ENCODE measurements around the gene PRKACB.

PRKACB gene

DNA sequence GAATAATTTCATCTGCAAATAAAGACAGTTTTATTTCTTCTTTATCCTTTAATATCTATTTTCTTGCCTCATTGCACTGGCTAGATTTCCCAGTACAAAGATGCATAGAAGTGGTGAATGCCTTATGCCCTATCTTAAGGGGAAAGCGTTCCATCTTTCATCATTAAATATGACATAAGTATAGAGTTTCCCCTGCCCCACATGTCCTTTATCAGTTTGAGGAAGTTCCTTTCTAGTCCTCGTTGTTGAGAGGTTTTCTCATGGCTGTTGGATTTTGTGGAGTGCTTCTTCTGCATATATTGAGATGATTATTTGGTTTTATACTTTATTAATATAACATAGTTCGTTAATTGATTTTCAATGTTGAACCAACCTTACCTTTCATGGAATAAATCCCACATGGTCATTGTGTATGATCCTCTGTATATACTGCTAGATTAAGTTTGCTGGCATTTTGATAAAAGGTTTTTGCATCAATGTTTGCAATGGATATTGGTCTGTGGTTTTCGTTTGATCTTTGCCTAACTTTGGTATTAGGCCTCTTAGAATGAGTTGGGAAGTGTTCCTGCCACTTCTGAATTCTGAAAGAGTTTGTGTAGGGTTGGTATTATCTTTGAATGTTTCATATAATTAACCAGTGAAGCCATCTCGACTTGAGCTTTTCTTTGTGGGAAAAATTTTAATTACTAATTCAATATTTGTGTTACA, 15.6 kb downstream of the PRKACB start:
- no peak for DNase-seq

DNA sequence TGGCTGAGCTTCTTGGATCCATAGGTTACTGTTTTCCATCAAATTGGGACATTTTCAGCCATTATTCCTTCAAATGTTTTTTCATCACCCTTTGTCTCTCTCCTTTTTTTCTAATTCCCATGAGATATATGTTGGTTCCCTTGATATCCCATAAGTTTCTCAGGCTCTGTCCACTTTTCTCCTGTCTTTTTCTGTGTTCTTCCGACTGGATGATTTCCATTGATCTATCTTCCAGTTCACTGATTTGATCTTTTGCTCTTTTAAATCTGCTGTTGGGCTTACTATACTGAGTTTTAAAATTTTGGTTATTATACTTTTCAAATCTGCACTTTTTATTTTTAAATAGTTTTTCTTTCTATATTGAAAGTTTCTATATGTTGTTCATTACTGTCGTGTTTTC, 18.2 kb downstream of the PRKACB start:
- no peak for DNase-seq

DNA sequence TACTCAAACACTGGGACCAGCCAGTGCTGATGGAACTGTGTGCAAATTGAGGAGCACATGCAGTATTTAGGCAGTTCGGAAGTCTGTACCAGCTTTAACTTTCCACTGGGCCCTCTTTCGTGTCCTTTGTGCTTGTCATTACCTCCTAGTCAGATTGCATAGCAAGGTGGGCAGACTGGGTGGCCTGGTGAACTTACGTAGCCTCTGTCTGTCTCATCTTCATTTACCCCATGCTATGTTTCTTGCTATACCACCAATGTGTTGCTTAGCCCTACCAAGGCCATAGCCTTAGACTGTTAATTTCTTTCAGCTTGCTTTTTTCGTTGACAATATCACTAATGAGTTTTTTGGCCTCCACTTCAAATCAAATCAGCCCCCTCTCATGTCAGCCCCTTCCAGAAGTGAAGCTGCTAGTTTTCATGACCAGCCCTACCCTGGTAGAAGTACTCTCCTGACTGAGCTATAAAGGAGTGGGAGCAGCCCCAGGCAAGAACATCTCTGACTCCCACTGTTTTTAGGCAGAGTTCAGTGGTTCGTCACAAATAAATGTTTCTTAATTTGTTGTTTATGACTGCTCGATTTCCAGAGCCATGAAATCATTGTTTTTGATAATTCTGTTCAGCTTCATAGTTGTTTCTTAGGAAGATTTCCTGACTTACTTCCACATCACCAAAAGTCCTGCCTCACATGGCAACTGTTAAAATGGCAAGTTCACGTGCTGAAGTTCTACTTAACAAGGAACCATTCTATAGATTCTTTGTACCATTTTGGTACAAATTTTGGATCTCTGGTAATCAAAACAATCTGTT, 19.3 kb downstream of the PRKACB start:
- DNase-seq = peak in 1 of 2 experiments; percentile 24

- DNase-seq = peak; percentile 32 to 80
Observed at GRCh38 chr1:84164161-84164560, 20.1 kb downstream of the PRKACB start.

DNA sequence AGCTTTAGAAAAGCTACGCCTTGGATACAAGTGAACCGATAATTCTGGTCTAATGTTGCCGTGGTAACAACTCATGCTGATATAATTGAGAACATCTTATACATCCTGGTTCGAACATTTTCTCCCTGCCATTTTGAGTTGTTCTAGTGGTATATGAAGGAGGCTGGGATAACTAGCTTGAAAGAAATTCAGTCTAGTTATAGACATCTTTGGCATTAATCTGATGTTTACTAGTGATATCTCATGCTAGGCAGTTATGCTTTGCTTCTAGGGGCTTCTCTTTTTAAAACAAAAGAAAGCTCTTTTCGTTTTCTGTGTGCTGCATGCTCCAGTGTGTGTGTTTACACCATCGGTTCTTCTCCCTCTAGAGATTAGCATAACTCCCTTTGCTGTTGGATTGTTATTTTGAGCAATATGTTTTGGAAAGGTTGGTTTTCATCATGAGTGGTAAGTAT, 20.5 kb downstream of the PRKACB start:
- DNase-seq = peak; percentile 64 to 85

- peak in 1 of 2 experiments; percentile 17 for DNase-seq
Observed at GRCh38 chr1:84165601-84166000, 21.5 kb downstream of the PRKACB start.

DNA sequence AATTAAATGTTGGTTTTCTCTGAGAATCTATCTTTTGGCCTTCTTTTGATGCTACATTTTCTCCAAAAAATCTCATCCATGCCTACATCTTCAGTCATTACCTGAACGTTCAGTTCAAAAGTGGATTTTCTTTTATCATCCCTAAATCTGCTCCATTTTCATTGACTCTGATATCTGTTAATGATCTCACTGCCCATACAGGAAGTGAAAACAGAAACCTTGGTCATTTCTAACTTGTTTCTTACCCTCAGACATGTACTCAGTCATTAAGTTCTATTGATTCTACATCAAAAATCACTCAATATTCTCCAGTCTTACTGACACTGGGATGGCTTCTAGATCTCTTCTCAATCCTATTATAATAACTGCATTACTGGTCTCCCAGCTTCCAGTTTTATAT, 22.7 kb downstream of the PRKACB start:
- no peak for DNase-seq

- DNase-seq = no peak
Observed at GRCh38 chr1:84168783-84169182, 24.7 kb downstream of the PRKACB start.

GRCh38 chr1:84170171-84170570, 26.1 kb downstream of the PRKACB start:
- no peak for DNase-seq

DNA sequence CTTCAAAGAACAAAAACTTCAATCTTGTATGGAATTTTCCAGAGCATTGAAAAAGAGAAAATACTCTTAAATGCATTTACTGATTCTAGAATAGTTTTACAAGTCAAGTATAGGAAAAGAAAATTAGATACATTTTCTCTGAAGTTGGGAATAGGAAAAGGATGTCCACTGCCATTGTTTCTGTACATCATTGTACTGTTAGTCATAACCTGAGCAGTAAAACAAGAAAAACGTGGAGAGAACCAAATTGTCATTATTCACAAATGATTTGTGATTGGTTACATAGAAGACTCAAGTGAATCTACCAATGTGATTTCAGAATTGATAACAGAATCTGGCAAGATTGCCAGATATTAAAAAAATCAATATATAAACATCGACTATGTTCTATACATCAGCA, 27.4 kb downstream of the PRKACB start:
- no peak for DNase-seq

DNA sequence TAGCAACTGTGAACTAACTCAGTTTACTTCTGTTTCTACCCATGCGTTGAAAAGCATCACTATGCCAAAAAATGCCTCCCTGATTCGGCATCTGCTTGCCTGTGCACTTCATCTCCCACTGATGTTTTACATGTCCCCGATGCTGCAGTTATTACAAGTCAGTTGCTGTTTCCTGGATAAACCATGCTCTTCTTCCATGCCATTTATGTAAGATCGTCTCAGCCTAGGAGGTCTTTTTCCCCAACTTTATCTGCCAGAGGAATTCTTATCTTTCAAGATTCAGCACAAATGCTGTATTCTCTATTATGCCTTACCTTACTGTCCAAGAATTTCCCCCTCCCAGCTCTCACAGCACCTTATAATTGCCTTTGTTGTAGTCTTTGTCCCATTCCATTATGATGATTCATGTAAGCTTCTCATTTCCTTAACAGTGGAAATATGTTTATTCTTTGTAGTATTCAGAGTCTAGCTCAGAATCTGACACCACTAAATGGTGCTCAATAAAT, 30.0 kb downstream of the PRKACB start:
- DNase-seq = peak in 1 of 2 experiments; percentile 29

DNA sequence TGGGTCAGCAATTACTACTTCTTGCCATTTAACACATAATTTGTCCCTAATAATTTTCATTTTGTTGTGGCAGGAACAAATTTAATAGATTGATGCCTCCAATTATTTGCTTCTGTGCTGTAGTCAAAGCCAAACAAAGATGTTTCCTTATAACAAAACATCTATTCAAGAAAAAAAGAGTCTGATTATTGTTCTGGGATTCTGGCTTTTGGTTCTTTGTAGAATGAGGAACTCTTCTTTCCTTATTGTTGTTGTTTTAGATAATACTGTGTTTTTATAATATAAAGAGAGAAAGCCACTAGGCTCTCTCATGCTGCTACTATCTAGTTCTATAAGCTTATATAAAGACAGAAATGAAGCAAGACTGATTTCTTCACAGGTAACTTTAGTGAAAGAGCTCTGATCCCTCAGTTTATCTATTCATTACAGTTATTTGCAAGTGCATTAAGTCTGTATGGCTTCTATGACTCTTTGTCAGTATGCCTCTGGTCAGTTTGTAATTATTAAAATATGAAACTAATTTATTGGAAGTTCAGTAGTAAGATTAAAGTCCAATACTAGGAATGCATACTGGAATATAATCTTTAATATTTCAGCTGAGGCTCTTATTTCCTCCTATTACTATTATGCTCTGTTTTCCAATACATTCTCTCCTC, 37.4 kb downstream of the PRKACB start:
- no peak for DNase-seq

- DNase-seq = no peak
Observed at GRCh38 chr1:84190455-84190854, 46.4 kb downstream of the PRKACB start.

DNA sequence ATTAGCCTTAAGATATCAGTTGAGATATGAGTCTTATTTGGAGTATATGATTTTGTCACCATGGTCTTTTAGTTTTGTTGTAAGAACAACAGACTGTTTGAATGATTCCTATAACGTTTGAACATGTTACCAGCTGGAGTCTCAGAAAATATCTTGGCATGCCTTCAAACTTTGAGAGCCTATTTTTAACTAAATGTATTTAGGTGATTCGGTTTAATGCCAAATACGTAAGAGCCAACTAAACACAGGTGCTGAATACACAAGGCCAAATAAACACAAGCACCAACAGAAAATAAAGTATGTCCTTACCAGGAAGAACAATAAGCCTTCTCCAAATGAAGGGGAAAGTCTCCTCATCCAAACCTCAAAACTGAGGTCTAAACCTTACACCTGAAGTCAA, 48.6 kb downstream of the PRKACB start:
- peak in 1 of 2 experiments; percentile 15 for DNase-seq

- no peak for DNase-seq
Observed at GRCh38 chr1:84198832-84199231, 54.8 kb downstream of the PRKACB start.

DNA sequence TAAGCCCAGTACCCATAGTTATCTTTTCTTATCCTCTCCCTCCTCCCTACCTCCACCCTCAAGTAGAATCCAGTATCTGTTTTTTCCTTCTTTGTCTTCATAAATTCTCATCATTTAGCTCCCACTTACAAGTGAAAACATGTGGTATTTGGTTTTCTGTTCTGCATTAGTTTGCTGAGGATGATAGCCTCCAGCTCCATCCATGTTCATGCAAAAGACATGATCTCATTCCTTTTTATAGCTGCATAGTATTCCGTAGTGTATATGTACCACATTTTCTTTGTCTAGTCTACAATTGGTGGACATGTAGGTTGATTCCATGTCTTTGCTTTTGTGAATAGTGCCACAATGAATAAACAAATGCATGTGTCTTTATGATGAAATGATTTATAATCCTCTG, 55.2 kb downstream of the PRKACB start:
- DNase-seq = no peak

- DNase-seq = no peak
Observed at GRCh38 chr1:84202126-84202525, 58.1 kb downstream of the PRKACB start.

DNA sequence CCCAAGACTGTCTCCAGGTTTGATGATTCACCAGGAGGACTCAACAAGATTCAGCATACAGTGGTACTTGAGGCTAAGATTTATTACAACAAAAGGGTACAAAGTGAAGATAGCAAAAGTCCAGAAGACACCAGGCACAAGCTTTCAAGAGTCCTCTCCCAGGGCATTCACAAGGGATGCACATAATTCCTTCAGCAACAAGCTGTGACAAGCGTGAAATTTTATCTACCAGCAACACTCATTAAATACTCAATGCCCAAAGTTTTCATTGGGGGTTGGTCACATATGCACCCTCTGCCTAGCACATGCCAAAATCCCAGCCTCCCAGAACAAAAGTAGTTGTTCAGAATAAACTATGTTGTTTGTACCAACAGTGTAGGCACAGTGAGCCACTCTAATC, 62.3 kb downstream of the PRKACB start:
- no peak for DNase-seq

DNA sequence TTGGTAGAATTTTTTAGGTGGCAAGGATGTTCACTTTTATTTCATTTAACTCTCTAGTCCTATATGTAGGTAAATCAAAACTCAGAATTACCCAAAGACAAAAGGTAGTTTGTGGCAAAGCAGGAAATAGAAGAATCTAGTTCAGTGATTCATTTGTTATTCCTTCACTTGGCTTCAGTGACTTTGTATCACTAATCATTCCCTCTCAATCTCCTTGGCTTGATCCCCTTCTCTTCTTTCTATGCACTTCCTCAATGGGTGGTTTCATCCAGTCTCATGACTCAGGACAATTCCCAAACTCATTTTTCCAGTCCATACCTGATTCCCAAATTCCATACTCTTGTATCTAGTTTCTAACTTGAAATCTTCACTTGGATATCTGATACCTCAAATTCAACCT, 64.9 kb downstream of the PRKACB start:
- DNase-seq = no peak

GRCh38 chr1:84214115-84214956, 70.3 kb downstream of the PRKACB start:
- no peak for DNase-seq

GRCh38 chr1:84217239-84217638, 73.2 kb downstream of the PRKACB start:
- no peak for DNase-seq

- DNase-seq = no peak
Observed at GRCh38 chr1:84223751-84224432, 79.8 kb downstream of the PRKACB start.
